Stimulated activated CD8-positive, alpha-beta memory T cell treated with anti-CD3 and anti-CD28 coated beads, Interleukin-4, amount 100 ng/mL, for 24 hours (primary cell): ENCODE results near the gene CHEK2.
"Not testable (repeated sequence)": the region's sequence is repeated elsewhere in the genome, so short reads cannot be mapped to it uniquely, and the experiment has no call there.

Source experiments
- DNase-seq: peaks from one replicate; pipeline ENCODE4 v3.0.0-alpha.2; 2020; ENCODE audit warnings: low read depth

CHEK2 gene

GRCh38 chr22:28741200-28741784 lies 328 bp downstream of the CHEK2 start:
- DNase-seq, result no peak

GRCh38 chr22:28738876-28739275 lies 2.7 kb downstream of the CHEK2 start:
- not testable (repeated sequence) for DNase-seq

- DNase-seq, result no peak
These were observed 3.9 kb downstream of the CHEK2 start for GRCh38 chr22:28737701-28738100.

GRCh38 chr22:28736301-28737155 lies 5.1 kb downstream of the CHEK2 start:
- no peak for DNase-seq

GRCh38 chr22:28734393-28734792 lies 7.2 kb downstream of the CHEK2 start:
- no peak for DNase-seq

GRCh38 chr22:28730179-28730578 lies 11.4 kb downstream of the CHEK2 start:
- DNase-seq, result no peak

GRCh38 chr22:28728621-28729313 lies 12.9 kb downstream of the CHEK2 start:
- no peak for DNase-seq

GRCh38 chr22:28728002-28728401 lies 13.6 kb downstream of the CHEK2 start:
- no peak for DNase-seq

- no peak for DNase-seq
These were observed 23.6 kb downstream of the CHEK2 start for GRCh38 chr22:28718044-28718443.

- DNase-seq, result no peak
These were observed 24.9 kb downstream of the CHEK2 start for GRCh38 chr22:28716686-28717085.

GRCh38 chr22:28715611-28716010 lies 26.0 kb downstream of the CHEK2 start:
- no peak for DNase-seq

GRCh38 chr22:28714043-28714628 lies 27.5 kb downstream of the CHEK2 start:
- no peak for DNase-seq

- DNase-seq, result no peak
These were observed 29.5 kb downstream of the CHEK2 start for GRCh38 chr22:28711820-28712777.

GRCh38 chr22:28711341-28711740 lies 30.3 kb downstream of the CHEK2 start:
- DNase-seq, result no peak

- DNase-seq, result no peak
These were observed 30.9 kb downstream of the CHEK2 start for GRCh38 chr22:28710576-28711191.

- DNase-seq, result no peak
These were observed 31.5 kb downstream of the CHEK2 start for GRCh38 chr22:28710107-28710506.

- no peak for DNase-seq
These were observed 34.8 kb downstream of the CHEK2 start for GRCh38 chr22:28706845-28707244.

GRCh38 chr22:28703436-28703835 lies 38.2 kb downstream of the CHEK2 start:
- DNase-seq, result no peak

GRCh38 chr22:28702891-28703290 lies 38.7 kb downstream of the CHEK2 start:
- DNase-seq, result no peak

GRCh38 chr22:28693041-28693760 lies 48.4 kb downstream of the CHEK2 start:
- not testable (repeated sequence) for DNase-seq
